Measurements from ENCODE around the gene MYH14. TPM values are rescaled to one million over a fixed set of nuclear protein-coding genes. Genes with fewer than 3 reads are reported as not detected.

Gene MYH14
- total and polyA plus RNA-seq, 9 of the 15 experiments (the other 6 are each of a cell fraction or from before 2014, with no cell fraction given): 0.04 to 0.86 (median 0.19) TPM; not detected in 2

DNA sequence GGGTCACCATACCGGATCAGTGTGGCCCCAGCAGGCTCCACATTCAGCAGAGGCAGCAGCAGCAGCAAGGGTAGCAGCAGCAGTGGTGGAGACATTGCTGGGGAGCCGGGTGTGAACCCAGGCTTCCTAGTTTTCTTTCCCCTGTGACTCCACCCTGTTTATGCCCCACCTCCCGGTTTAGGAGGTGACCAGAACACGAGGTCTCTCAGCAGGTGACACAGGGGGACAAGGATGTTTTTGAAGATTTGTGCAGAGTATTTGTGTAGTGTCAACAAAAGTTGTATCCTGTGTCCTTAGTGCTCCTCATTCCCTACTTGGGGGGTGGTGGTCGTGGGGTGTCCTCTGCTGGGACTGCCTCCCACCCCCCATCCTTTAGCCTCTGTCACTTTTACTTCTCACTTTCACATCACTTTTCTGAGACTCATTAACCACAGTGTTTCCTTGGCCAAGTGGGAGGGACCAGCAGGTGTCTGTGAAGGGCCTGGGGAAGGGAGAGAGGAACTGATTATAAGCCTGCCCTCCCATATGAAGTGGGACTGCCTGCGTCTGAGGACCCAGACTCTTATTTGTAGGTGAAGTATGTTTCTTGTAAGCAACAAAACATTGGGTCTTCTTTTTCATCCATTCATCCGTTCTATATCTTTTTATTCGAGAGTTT lies 141.4 kb downstream of the MYH14 start:
- in situ Hi-C loops (cut with MboI) (no loop called here), intact Hi-C loops (cut with micrococcal nuclease) (loop anchor here (5.0 kb wide), 1 partner anchor 82 kb away; no protein-coding TSS in a partner anchor)
- Histone ChIP-seq H4K20me1 (replicated peaks; ENCODE audit: control insufficient read depth, insufficient read depth, low read length) (no peaks in the 10 kb centered on the region), H2AFZ (ENCODE audit: low read depth, low read length) (no peak overlapping the region), H3K27me3 (ENCODE audit: control insufficient read depth in 2 of 2, insufficient read depth in 2 of 2, low read length in 2 of 2) (no peaks in the 10 kb centered on the region), H3K36me3 (ENCODE audit: control insufficient read depth, insufficient read depth, low read length) (no peaks in the 10 kb centered on the region; the same call in 2 of the 3 replicates), H3K27ac (ENCODE audit: extremely low read depth, low read depth, low read length) (no peak overlapping the region), H3K9me3 (replicated peaks; ENCODE audit: control insufficient read depth, insufficient read depth, low read depth, low read length) (no peaks in the 10 kb centered on the region; the same call in 1 of the 2 replicates), H3K79me2 (ENCODE audit: control insufficient read depth, insufficient read depth, low read length) (no peaks in the 10 kb centered on the region), H3K4me2 (ENCODE audit: insufficient read depth, low read length) (no peak overlapping the region), H3K9me1 (ENCODE audit: control insufficient read depth, insufficient read depth, low read length) (no peaks in the 10 kb centered on the region), H3K4me3 (no peak overlapping the region), H3K9ac (ENCODE audit: insufficient read depth in 1 of 2, low read depth in 2 of 2, low read length in 2 of 2) (no peak overlapping the region), H3K4me1 (replicated peaks in 1 of 2; ENCODE audit: control insufficient read depth in 2 of 2, insufficient read depth in 2 of 2, low read length in 2 of 2) (peaks cover 0 to 2% of the 10 kb centered on the region in 2 experiments; a peak in 1 of 5 replicates)
- no peak for DNase-seq (ENCODE audit: extremely low read depth in 1 of 4, low spot score in 3 of 4)
- ATAC-seq: no peak
- BruUV-seq (replicated peaks): no TSS peak
- ChIA-PET CTCF (ENCODE audit: low intra/inter-chr PET ratio) (no interaction called here), POLR2A (interaction anchor here (1.0 kb wide), 2 partner anchors 8 to 9 kb away, joined by 6 read pairs; no protein-coding TSS in a partner anchor)
- 36% methylated on average over 8 of the region's 8 CpGs for WGBS (ENCODE audit: insufficient coverage, low coverage, missing lambda C conversion rate)
- TF ChIP-seq SMARCE1 (IDR thresholded peaks at IDR 0.05) (no peak), ZNF507 (tag; conservative IDR thresholded peaks at IDR 0.05) (peak; percentile 76; the same call in 1 of the 2 replicates), FOXK2 (conservative IDR thresholded peaks at IDR 0.05 in 1 of 2, IDR thresholded peaks at IDR 0.05 in 1 of 2; ENCODE audit: low read depth in 2 of 2) (no peak), ATF4 (CRISPR knock-in tag; IDR thresholded peaks at IDR 0.05) (no peak), C11orf30 (IDR thresholded peaks at IDR 0.05; ENCODE audit: low read depth) (no peak), ZNF3 (CRISPR knock-in tag; IDR thresholded peaks at IDR 0.05) (no peak), EHMT2 (IDR thresholded peaks at IDR 0.05) (no peak), L3MBTL2 (IDR thresholded peaks at IDR 0.05) (peak; percentile 50; the same call in 1 of the 2 replicates), KLF6 (CRISPR knock-in tag; IDR thresholded peaks at IDR 0.05; ENCODE audit: borderline replicate concordance) (no peak)
- TF ChIP-seq, protein P1, sequence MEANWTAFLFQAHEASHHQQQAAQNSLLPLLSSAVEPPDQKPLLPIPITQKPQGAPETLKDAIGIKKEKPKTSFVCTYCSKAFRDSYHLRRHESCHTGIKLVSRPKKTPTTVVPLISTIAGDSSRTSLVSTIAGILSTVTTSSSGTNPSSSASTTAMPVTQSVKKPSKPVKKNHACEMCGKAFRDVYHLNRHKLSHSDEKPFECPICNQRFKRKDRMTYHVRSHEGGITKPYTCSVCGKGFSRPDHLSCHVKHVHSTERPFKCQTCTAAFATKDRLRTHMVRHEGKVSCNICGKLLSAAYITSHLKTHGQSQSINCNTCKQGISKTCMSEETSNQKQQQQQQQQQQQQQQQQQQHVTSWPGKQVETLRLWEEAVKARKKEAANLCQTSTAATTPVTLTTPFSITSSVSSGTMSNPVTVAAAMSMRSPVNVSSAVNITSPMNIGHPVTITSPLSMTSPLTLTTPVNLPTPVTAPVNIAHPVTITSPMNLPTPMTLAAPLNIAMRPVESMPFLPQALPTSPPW (CRISPR knock-in tag; IDR thresholded peaks at IDR 0.05): no peak
- TF ChIP-seq, protein P2, sequence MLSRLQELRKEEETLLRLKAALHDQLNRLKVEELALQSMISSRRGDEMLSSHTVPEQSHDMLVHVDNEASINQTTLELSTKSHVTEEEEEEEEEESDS (CRISPR knock-in tag; IDR thresholded peaks at IDR 0.05): no peak
- no peak for FAIRE-seq

Measured in K562 (cell line).